ENCODE data around the gene DDI2. TPM values are rescaled to one million over a fixed set of nuclear protein-coding genes. Genes with fewer than 3 reads are reported as not detected.
A peak's percentile ranks its signal among the peaks of the same experiment; 100 is the strongest.

The DDI2 gene
- total RNA-seq, 1 donor from 2014 or later, result 23.3 TPM

- H3K4me3 Mint-ChIP-seq, result no peak overlapping the region
- H3K4me3 ChIP-seq, result no peak overlapping the region
- no peak for TF ChIP-seq EZH2 (IDR thresholded peaks at IDR 0.05)
- no peak for TF ChIP-seq CTCF (IDR thresholded peaks at IDR 0.05)
- no peak for TF ChIP-seq EZH2phosphoT487 (IDR thresholded peaks at IDR 0.05)
- no peak overlapping the region for H2AFZ ChIP-seq (replicated peaks)
- H3K4me1 Mint-ChIP-seq, result no peaks in the 10 kb centered on the region
- no peak overlapping the region for H3K27ac ChIP-seq
- H3K27ac Mint-ChIP-seq, result no peak overlapping the region
- no peaks in the 10 kb centered on the region for H3K9me3 Mint-ChIP-seq
- H3K27me3 Mint-ChIP-seq (ENCODE audit: insufficient read depth, low read depth), result peaks cover 2% of the 10 kb centered on the region
- H3K9ac ChIP-seq, result no peak overlapping the region
- no peaks in the 10 kb centered on the region for H3K36me3 ChIP-seq
- H3F3A ChIP-seq (ENCODE audit: low read depth), result no peaks in the 10 kb centered on the region
- no peak overlapping the region for H3K4me2 ChIP-seq
- DNase-seq (ENCODE audit: low spot score), result no peak
- H3K9me3 ChIP-seq (ENCODE audit: low read depth), result no peaks in the 10 kb centered on the region
- H3K79me2 ChIP-seq (ENCODE audit: low read depth), result no peaks in the 10 kb centered on the region
- no peaks in the 10 kb centered on the region for H4K20me1 ChIP-seq (ENCODE audit: low read depth)
- no peaks in the 10 kb centered on the region for H3K36me3 Mint-ChIP-seq
- H3K4me1 ChIP-seq, result no peaks in the 10 kb centered on the region
- H3K27me3 ChIP-seq, result peaks cover 21% of the 10 kb centered on the region
These were observed 7.6 kb upstream of the DDI2 start for GRCh38 chr1:15609631-15610030.

GRCh38 chr1:15610167-15610566 is 7.1 kb upstream of the DDI2 start:
- Mint-ChIP-seq H3K36me3 (no peaks in the 10 kb centered on the region), H3K27ac (no peak overlapping the region), H3K27me3 (ENCODE audit: insufficient read depth, low read depth) (peaks cover 2% of the 10 kb centered on the region), H3K4me3 (no peak overlapping the region), H3K4me1 (no peaks in the 10 kb centered on the region), H3K9me3 (no peaks in the 10 kb centered on the region)
- no peaks in the 10 kb centered on the region for H3K4me1 ChIP-seq
- no peaks in the 10 kb centered on the region for H4K20me1 ChIP-seq (ENCODE audit: low read depth)
- TF ChIP-seq CTCF (IDR thresholded peaks at IDR 0.05) (no peak), EZH2 (IDR thresholded peaks at IDR 0.05) (no peak), EZH2phosphoT487 (IDR thresholded peaks at IDR 0.05) (no peak)
- no peaks in the 10 kb centered on the region for H3K9me3 ChIP-seq (ENCODE audit: low read depth)
- no peaks in the 10 kb centered on the region for H3F3A ChIP-seq (ENCODE audit: low read depth)
- no peak overlapping the region for H3K9ac ChIP-seq
- no peak for DNase-seq (ENCODE audit: low spot score)
- no peak overlapping the region for H3K4me2 ChIP-seq
- peaks cover 17% of the 10 kb centered on the region for H3K27me3 ChIP-seq
- H2AFZ ChIP-seq (replicated peaks), result no peak overlapping the region
- H3K36me3 ChIP-seq, result no peaks in the 10 kb centered on the region
- no peak overlapping the region for H3K27ac ChIP-seq
- H3K79me2 ChIP-seq (ENCODE audit: low read depth), result no peaks in the 10 kb centered on the region
- H3K4me3 ChIP-seq, result no peak overlapping the region

GRCh38 chr1:15616373-15617172 is 685 bp upstream of the DDI2 start:
- Histone ChIP-seq H3K27ac (no peak overlapping the region), H3K9ac (no peak overlapping the region), H3K4me1 (peaks cover 18% of the 10 kb centered on the region), H3K79me2 (ENCODE audit: low read depth) (peaks cover 41% of the 10 kb centered on the region), H3K36me3 (no peaks in the 10 kb centered on the region), H3K27me3 (no peaks in the 10 kb centered on the region), H3F3A (ENCODE audit: low read depth) (peaks cover 21% of the 10 kb centered on the region), H3K4me3 (peak overlapping the region; percentile 84), H3K9me3 (ENCODE audit: low read depth) (no peaks in the 10 kb centered on the region), H4K20me1 (ENCODE audit: low read depth) (peaks cover 20% of the 10 kb centered on the region), H2AFZ (replicated peaks) (peak overlapping the region; percentile 74), H3K4me2 (peak overlapping the region; percentile 87)
- Mint-ChIP-seq H3K27ac (peak overlapping the region; percentile 81), H3K9me3 (no peaks in the 10 kb centered on the region), H3K36me3 (no peaks in the 10 kb centered on the region), H3K4me1 (peaks cover 24% of the 10 kb centered on the region), H3K27me3 (ENCODE audit: insufficient read depth, low read depth) (peaks cover 12% of the 10 kb centered on the region), H3K4me3 (peak overlapping the region; percentile 96)
- TF ChIP-seq EZH2phosphoT487 (IDR thresholded peaks at IDR 0.05), result no peak
- no peak for TF ChIP-seq CTCF (IDR thresholded peaks at IDR 0.05)
- no peak for TF ChIP-seq EZH2 (IDR thresholded peaks at IDR 0.05)
- DNase-seq (ENCODE audit: low spot score), result peak; percentile 42
